ENCODE results near the gene PPP1CC.
"Not testable (repeated sequence)": the region's sequence is repeated elsewhere in the genome, so short reads cannot be mapped to it uniquely, and the experiment has no call there.

Gene PPP1CC

GRCh38 chr12:110742718-110743570, at the start of gene PPP1CC:
PPP1CC (minus strand) TSS chr12:110742891; CDS start chr12:110742707, 184 bp downstream.
- DNase-seq (ENCODE audit: low spot score): peak; percentile 92

DNA sequence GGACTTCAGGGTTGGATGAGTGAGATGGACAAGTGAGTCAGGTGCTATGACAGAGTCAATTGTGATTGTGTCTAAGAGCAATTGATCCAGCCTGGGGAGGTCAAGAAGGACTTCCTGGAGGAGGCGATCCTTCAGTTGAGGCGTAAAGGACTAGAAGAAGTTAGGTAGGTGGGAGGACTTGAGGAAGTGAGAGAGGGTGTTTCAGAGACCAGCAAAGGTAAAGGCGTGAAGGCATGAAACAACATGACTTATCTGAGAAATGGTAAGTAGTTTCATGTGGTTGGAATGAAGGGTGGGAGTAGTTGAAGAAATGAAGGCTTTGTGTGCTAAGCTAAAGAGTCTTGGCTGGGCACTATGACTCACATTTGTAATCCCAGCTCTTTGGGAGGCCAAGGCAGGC, 48.9 kb upstream of the PPP1CC start:
- DNase-seq (ENCODE audit: low spot score): no peak

DNA sequence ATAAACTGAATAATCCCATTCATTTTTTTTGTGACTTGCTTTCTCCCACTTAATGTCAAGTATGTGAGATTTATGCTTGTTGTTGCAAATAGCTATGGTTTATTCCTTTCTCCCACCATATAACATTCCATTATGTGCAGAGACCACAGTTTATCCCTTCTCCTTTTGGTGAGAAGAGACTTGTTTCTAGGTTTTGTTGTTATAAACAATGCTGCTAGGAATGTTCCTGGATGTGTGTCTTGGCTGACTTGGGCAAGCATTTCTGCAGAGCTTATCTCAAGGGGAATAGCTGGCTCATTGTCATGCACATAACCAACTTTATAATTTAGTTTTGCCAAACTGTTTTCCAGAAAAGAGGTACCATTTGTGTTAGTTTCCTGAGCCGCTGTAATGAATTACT, 47.6 kb upstream of the PPP1CC start:
- no peak for DNase-seq (ENCODE audit: low spot score)

DNA sequence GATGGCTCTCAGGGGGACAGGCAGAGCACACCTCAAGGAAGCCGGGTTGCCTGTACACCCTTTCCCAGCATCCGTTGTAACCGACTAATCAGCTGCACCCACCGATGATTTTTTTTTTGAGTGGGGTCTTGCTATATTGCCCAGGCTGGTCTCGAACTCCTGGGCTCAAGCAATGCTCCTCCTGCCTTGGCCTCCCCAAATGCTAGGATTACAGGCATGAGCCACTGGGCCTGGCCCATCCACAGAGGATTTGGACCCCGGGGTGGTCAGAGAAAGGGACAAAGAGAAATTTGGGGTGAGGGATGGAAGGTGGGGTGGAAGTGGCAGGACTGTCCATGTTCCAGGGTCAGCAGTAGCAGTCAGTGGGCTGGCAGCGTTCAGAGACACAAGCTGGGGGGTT, 43.3 kb upstream of the PPP1CC start:
- DNase-seq (ENCODE audit: low spot score): no peak

- DNase-seq (ENCODE audit: low spot score): no peak
These were observed 42.5 kb upstream of the PPP1CC start for GRCh38 chr12:110785240-110785639.

GRCh38 chr12:110782922-110783321, 40.2 kb upstream of the PPP1CC start:
- DNase-seq (ENCODE audit: low spot score): no peak

GRCh38 chr12:110782094-110782493, 39.4 kb upstream of the PPP1CC start:
- DNase-seq (ENCODE audit: low spot score): no peak

DNA sequence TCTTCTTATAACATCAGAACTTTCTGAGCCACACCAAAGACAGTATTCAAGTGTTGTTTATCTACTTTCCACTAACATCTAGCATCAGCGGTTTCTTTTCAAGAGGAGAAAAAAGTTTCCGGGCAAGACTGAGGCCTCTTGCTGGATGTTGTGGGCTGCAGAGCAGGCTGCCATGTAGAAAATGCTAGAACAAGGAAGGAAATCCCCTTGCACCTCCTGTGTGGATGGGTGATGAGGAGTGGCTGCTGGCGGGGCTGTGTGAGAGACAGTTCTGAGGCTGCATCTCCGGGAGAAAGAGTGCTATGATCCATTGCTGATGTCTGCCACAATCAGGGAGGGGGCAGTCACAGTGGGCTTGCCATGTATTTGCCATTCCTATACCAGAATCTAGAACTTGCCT, 37.8 kb upstream of the PPP1CC start:
- peak; percentile 65 for DNase-seq (ENCODE audit: low spot score)

DNA sequence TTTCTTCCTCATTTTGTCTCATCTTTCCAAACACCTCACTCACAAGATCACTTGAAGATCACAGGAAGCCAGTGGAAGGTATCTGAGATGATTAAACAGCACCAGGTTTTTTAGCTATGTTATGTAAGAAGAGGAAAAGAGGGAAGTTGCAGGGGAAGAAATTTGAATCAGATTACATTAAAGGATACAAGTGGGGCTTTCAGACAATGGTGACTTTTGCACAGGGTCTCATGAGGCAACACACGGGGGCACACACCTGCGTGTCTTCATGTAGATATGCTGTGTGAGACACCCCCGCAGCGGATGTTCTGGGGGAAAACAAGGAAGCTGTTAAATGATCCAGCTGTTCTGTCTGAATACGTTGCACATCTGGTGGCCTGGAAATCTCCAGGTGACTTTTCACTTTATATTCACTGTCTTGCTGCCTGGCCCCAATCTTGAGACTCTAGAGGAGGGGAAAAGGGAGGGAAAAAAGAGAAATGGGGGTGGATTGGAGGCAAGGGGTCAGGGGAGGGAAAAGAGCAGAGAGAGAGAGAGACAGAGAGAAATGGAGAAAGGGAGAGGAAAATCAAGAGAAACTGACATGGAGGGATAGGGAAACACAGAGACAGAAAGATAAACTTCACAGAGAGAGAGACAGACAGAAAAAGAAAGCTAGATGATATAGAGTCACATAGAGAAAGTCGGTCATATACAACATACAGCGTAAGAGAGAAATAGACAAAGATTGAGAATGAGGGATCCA, 36.3 kb upstream of the PPP1CC start:
- no peak for DNase-seq (ENCODE audit: low spot score)

DNA sequence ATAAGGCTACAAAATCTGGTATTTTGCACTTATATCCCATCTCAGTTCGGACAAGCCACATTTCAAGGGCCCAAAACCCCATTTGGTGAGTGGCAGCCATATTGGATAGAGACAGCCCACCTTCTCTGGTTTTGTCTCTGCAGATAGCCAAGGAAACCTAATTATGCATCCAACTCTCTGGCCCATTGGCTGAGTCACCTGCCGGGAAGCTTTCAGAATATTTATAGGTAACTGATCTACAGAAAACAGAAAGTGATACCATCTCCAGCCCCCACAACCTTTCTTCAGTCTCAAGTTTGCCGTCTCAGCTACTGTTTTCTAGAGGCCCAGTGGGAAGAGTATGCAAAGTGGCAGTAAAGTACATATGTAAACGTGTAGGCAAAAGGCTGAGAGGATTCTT, 33.7 kb upstream of the PPP1CC start:
- peak; percentile 16 for DNase-seq (ENCODE audit: low spot score)

- DNase-seq (ENCODE audit: low spot score): no peak
These were observed 33.3 kb upstream of the PPP1CC start for GRCh38 chr12:110775997-110776396.

DNA sequence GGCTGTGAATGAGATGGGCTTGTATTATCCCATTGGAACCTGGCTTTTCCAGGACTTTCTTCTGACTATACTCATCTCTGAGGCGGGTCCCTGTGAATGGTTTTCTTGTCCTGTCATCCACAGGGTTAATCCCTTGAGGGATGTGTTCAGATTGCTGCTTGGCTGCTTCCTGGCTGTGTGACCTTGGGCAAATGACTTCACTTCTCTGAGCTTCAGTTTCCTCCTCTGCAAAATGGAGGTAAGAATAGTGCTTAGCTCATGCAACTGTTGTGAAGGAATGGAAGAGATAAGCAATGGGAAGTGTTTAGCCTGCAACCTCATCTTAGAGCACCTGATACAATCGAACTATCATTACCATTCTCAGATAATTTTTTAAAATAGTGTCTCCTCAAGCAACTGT, 32.1 kb upstream of the PPP1CC start:
- no peak for DNase-seq (ENCODE audit: low spot score)

DNA sequence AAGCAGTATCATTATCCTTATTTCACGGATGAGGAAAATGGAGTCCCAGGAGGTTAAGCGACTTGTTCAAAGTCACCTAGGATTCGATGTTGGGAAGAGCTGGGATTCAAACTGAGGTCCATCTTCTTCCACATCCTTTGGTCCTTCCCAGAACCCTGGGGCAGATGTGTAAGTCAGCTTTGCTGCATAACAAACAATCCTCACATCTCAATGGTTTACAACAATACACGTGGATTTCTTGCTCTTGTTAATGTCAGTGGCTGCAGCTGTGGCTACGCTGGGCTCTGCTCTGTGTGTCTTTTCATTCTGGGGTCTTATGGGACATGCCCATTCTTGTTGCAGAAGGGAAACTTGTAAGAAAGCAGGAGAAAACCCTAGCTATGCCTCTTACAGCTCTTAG, 26.3 kb upstream of the PPP1CC start:
- DNase-seq (ENCODE audit: low spot score): no peak

DNA sequence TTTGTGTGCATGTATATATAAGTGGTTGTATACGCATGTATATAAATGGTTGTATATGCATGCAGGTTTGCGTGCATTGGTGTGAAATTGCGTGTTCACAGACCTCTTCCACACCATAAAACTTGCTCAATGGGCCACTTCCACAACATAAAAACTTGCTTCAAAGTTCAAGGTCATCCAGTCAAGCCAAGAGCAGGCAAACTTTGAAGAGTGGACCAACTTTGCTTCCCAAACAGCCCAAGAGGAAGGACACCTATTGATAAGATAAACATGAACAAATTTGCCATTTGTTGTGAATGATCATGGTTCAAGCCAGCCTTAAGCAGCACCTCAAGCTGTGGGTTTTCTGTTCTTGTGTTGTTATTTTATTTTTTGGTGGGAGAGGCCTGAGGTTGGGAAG, 25.2 kb upstream of the PPP1CC start:
- DNase-seq (ENCODE audit: low spot score): no peak

- no peak for DNase-seq (ENCODE audit: low spot score)
These were observed 23.8 kb upstream of the PPP1CC start for GRCh38 chr12:110766311-110767154.

GRCh38 chr12:110765572-110765971, 22.9 kb upstream of the PPP1CC start:
- DNase-seq (ENCODE audit: low spot score): not testable (repeated sequence)

- no peak for DNase-seq (ENCODE audit: low spot score)
These were observed 22.4 kb upstream of the PPP1CC start for GRCh38 chr12:110765111-110765510.

DNA sequence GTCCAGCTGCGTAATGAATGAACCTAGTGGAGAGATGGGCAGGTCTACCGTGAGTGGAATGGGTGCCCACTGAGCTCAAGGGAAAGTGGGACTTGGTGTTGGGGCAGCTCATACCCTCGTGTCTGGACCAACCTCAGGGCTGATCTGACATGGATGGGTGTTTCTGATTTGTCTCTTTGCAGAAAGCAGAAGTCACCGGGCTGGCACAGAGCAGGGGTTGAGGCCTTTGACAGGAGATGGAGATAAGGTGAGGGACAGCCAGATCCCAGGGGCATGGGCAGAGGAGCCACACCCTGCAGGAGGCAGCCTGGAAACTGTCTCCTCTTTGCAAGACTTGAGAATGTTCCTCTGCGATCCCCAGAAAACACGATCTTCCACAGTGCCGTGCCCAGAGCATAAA, 20.9 kb upstream of the PPP1CC start:
- DNase-seq (ENCODE audit: low spot score): no peak

DNA sequence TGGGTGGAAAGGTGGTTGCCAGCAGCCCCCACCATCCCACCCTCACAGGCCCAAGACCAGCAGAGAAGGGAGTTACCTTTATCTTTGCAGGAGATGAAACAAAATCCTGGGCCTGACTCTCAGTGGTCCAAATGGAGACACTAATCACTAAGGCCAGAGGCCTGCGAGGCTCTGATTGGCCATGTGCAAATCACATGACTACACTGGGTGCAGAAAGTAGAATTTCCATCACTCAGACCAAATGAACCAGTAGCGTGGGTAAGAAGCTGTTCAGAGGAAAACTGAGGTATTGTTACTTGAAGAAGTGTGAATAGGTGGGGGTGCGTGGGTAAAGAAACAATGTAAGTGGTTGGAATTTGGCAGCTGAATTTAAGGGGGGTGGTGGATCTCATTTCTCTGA, 20.2 kb upstream of the PPP1CC start:
- DNase-seq (ENCODE audit: low spot score): no peak

- no peak for DNase-seq (ENCODE audit: low spot score)
These were observed 17.5 kb upstream of the PPP1CC start for GRCh38 chr12:110760204-110760609.

- no peak for DNase-seq (ENCODE audit: low spot score)
These were observed 16.2 kb upstream of the PPP1CC start for GRCh38 chr12:110758922-110759321.

DNA sequence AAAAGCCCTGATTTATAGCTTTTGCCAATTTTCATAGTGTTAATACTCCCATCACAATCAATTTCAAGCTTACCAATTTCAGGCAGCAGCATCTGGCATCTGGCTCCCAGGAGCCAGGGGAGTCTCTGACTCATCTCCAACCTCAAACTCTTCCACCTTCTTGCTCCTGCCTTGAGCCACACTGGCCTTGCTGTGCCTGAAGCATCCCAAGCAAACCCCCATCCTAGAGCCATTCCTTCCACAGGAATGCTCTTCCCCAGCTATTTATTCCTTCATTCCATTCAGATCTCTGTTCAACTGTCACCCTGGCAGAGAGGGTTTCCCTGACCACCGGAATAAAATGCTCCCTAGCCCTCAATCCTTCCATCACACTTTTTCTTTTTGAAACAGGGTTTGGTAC, 13.9 kb upstream of the PPP1CC start:
- no peak for DNase-seq (ENCODE audit: low spot score)
